ENCODE measurements around the gene SIX1. TPM values are rescaled to one million over a fixed set of nuclear protein-coding genes. Genes with fewer than 3 reads are reported as not detected.

The SIX1 gene
- total RNA-seq, 1 experiment from 2014 or later = 2.5 TPM

DNA sequence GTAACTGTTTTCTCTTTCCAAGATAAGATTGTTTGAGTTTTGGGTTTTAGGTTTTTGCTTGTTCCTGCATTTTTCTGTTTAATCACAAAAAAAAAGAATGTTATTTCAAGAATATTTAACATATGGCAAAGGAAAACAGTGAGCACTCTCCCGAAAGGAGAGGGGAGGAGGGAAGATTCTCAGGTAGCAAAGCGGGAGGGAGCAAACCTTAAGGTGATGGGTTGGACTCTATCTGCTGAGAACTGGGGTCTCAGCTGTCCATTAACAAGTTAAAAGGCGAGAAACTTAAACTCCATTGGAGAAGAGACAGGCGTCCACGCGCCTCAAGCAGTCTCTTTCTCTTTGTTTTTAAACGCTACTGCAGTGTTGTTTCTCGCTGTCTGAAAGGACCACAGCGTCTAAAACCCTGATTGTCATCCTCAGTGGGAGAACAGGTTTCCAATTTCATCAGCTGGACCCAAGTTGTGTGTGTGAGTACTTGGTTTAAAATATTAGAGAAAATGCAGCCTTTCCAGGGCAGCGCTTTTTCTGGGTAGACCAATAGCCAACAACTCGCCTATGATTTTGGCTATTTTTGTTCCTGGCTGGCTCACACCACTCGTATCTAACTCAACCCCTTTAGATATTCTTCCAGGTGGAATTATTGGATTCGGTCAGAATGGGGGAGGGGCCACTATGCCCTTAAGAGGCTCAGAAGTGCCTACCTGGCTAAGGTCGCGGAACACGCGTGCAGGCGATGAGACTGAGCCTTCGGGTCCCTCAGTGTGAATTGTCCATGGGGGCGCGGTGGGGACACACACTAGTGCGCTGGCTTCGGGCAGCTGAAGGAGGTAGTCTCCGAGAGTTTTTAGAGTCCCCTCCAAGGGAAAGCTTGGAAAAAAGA is 8.2 kb downstream of the SIX1 start:
- Histone ChIP-seq H3K27me3 (ENCODE audit: insufficient read depth, low read length) (no peaks in the 10 kb centered on the region), H3K4me1 (ENCODE audit: control insufficient read depth in 1 of 2, insufficient read depth in 2 of 2, low read length in 2 of 2) (no peaks in the 10 kb centered on the region), H3K79me2 (ENCODE audit: insufficient read depth, low read length) (no peaks in the 10 kb centered on the region), H2AFZ (ENCODE audit: low read depth, low read length, poor library complexity, severe bottlenecking) (no peak overlapping the region), H3K36me3 (ENCODE audit: control insufficient read depth in 1 of 2, insufficient read depth in 2 of 2, low read length in 2 of 2) (no peaks in the 10 kb centered on the region), H3K9me2 (ENCODE audit: insufficient read depth) (no peaks in the 10 kb centered on the region), H3K9ac (ENCODE audit: low read length) (no peak overlapping the region), H3K9me3 (ENCODE audit: control insufficient read depth in 1 of 2, insufficient read depth in 1 of 2, low read depth in 1 of 2, low read length in 2 of 2) (no peaks in the 10 kb centered on the region), H4K20me1 (ENCODE audit: insufficient read depth) (no peaks in the 10 kb centered on the region), H3K27ac (ENCODE audit: low read depth, low read length) (no peak overlapping the region), H3K4me2 (ENCODE audit: low read length) (no peak overlapping the region), H3K4me3 (replicated peaks in 1 of 2; ENCODE audit: low read depth in 1 of 2, low read length in 2 of 2) (no peak overlapping the region)
- no peak for ATAC-seq
- POLR2A ChIA-PET = no interaction called here
- CTCF ChIA-PET = no interaction called here
- DNase-seq (ENCODE audit: low read depth, low spot score) = no peak
- TF ChIP-seq CBX3 (IDR thresholded peaks at IDR 0.05; ENCODE audit: low read depth) (no peak), POLR2A (IDR thresholded peaks at IDR 0.05; ENCODE audit: borderline replicate concordance, extremely low read depth, insufficient read depth, insufficient read length) (no peak)
- intact Hi-C loops (cut with micrococcal nuclease) = no loop called here
- RAD21 ChIA-PET (ENCODE audit: low non-redundant PET in 1 of 2, low total read pairs in 2 of 2, uncharacterized antibody in 2 of 2, unreplicated experiment in 2 of 2) = no interaction called here
- no TSS peak for BruUV-seq (replicated peaks)

DNA sequence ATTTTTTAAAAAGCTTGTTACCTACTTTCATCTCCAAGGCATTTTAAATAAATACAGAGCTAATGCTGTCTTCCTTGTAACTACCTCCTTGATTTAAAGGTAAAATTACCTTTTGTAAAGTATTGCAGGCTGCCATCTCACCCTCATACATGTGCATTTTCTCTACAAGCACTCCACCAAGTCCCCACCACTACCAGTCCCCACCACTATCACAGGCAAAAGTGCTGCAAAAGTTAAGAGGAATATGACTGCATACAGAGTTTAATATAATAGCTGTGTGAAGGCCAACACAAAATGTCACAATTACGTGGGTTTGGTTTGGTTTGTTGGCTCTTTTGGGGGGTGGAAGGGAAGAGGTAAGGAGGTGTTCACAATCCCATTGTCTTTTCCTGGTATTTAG is 9.6 kb downstream of the SIX1 start:
- H3K36me3 ChIP-seq (ENCODE audit: control insufficient read depth in 1 of 2, insufficient read depth in 2 of 2, low read length in 2 of 2) = no peaks in the 10 kb centered on the region
- H2AFZ ChIP-seq (ENCODE audit: low read depth, low read length, poor library complexity, severe bottlenecking) = no peak overlapping the region
- intact Hi-C loops (cut with micrococcal nuclease) = no loop called here
- ChIA-PET RAD21 (ENCODE audit: low non-redundant PET in 1 of 2, low total read pairs in 2 of 2, uncharacterized antibody in 2 of 2, unreplicated experiment in 2 of 2) (no interaction called here), POLR2A (no interaction called here), CTCF (no interaction called here)
- TF ChIP-seq YY1 (IDR thresholded peaks at IDR 0.05; ENCODE audit: extremely low read depth, insufficient replicate concordance, low read depth, low read length) (no peak), ZNF274 (IDR thresholded peaks at IDR 0.05; ENCODE audit: low read depth, low read length) (no peak), CBX3 (IDR thresholded peaks at IDR 0.05; ENCODE audit: low read depth) (no peak), ZFX (IDR thresholded peaks at IDR 0.05) (no peak)
- TF ChIP-seq, protein P1, sequence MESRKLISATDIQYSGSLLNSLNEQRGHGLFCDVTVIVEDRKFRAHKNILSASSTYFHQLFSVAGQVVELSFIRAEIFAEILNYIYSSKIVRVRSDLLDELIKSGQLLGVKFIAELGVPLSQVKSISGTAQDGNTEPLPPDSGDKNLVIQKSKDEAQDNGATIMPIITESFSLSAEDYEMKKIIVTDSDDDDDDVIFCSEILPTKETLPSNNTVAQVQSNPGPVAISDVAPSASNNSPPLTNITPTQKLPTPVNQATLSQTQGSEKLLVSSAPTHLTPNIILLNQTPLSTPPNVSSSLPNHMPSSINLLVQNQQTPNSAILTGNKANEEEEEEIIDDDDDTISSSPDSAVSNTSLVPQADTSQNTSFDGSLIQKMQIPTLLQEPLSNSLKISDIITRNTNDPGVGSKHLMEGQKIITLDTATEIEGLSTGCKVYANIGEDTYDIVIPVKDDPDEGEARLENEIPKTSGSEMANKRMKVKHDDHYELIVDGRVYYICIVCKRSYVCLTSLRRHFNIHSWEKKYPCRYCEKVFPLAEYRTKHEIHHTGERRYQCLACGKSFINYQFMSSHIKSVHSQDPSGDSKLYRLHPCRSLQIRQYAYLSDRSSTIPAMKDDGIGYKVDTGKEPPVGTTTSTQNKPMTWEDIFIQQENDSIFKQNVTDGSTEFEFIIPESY (IDR thresholded peaks at IDR 0.05; ENCODE audit: extremely low read depth, insufficient replicate concordance, low read length) = no peak
- BruUV-seq (replicated peaks) = no TSS peak
- H3K27ac ChIP-seq (ENCODE audit: low read depth, low read length) = no peak overlapping the region
- ATAC-seq = no peak
- no peaks in the 10 kb centered on the region for H3K4me1 ChIP-seq (ENCODE audit: control insufficient read depth in 1 of 2, insufficient read depth in 2 of 2, low read length in 2 of 2)
- H3K27me3 ChIP-seq (ENCODE audit: insufficient read depth, low read length) = no peaks in the 10 kb centered on the region
- H4K20me1 ChIP-seq (ENCODE audit: insufficient read depth) = no peaks in the 10 kb centered on the region
- no peak overlapping the region for H3K4me3 ChIP-seq (replicated peaks in 1 of 2; ENCODE audit: low read depth in 1 of 2, low read length in 2 of 2)
- no peaks in the 10 kb centered on the region for H3K9me3 ChIP-seq (ENCODE audit: control insufficient read depth in 1 of 2, insufficient read depth in 1 of 2, low read depth in 1 of 2, low read length in 2 of 2)
- H3K79me2 ChIP-seq (ENCODE audit: insufficient read depth, low read length) = no peaks in the 10 kb centered on the region
- no peak for DNase-seq (ENCODE audit: low read depth, low spot score)
- H3K4me2 ChIP-seq (ENCODE audit: low read length) = no peak overlapping the region
- no peak overlapping the region for H3K9ac ChIP-seq (ENCODE audit: low read length)
- H3K9me2 ChIP-seq (ENCODE audit: insufficient read depth) = no peaks in the 10 kb centered on the region
